Brain microvascular endothelial cell (primary cell): ENCODE measurements around the gene SIPA1L3.

ENCODE experiments used
- DNase-seq: peaks from one replicate; pipeline ENCODE4 v3.0.0-alpha.2; 2020
- H3K27ac ChIP-seq: fragments of 250-450 bp; sonication (Bioruptor Pico); 2 replicates; pipeline ENCODE4 v1.5.1; 2020; ENCODE audit warnings: mild to moderate bottlenecking, moderate library complexity
- H3K27me3 ChIP-seq: fragments of 250-450 bp; sonication (Bioruptor Pico); replicated peaks from 2 replicates; pipeline ENCODE4 v1.5.1; 2020; ENCODE audit warnings: mild to moderate bottlenecking
- H3K36me3 ChIP-seq: fragments of 250-450 bp; sonication (Bioruptor Pico); replicated peaks from 2 replicates; pipeline ENCODE4 v1.5.1; 2020; ENCODE audit warnings: mild to moderate bottlenecking
- H3K4me3 ChIP-seq: 2 replicates; pipeline ENCODE4 v1.5.1; 2011; ENCODE audit warnings: low read depth, mild to moderate bottlenecking, control low read depth, low read length, moderate library complexity
- CTCF ChIP-seq: IDR thresholded peaks from 2 replicates; pipeline ENCODE4 v1.5.1; 2011; ENCODE audit warnings: low read depth, mild to moderate bottlenecking, moderate library complexity, low read length, control low read depth, inconsistent platforms; ENCODE audit errors: missing control alignments
- in situ Hi-C: cut with HindIII; loops from 2 replicates; pipeline ENCODE4 v1.10.0; 2017; ENCODE audit warnings: low sequenced_read_pairs, low pct_ligation_motif_present

Gene SIPA1L3

GRCh38 chr19:38194061-38194701 lies 287.2 kb downstream of the SIPA1L3 start:
- in situ Hi-C loops, result no loop called here
- Histone ChIP-seq H3K27ac (no peak overlapping the region), H3K4me3 (no peak overlapping the region), H3K27me3 (no peaks in the 10 kb centered on the region), H3K36me3 (peaks cover 39% of the 10 kb centered on the region)
- no peak for TF ChIP-seq CTCF
- no peak for DNase-seq

GRCh38 chr19:38195237-38195636 lies 288.2 kb downstream of the SIPA1L3 start:
- no peak for TF ChIP-seq CTCF
- peaks cover 41% of the 10 kb centered on the region for H3K36me3 ChIP-seq
- DNase-seq, result no peak
- no peak overlapping the region for H3K4me3 ChIP-seq
- in situ Hi-C loops, result no loop called here
- H3K27ac ChIP-seq, result no peak overlapping the region
- H3K27me3 ChIP-seq, result no peaks in the 10 kb centered on the region

GRCh38 chr19:38196245-38196837 lies 289.3 kb downstream of the SIPA1L3 start:
- no peak overlapping the region for H3K4me3 ChIP-seq
- peaks cover 44% of the 10 kb centered on the region for H3K36me3 ChIP-seq
- no peaks in the 10 kb centered on the region for H3K27me3 ChIP-seq
- DNase-seq, result no peak
- no peak overlapping the region for H3K27ac ChIP-seq
- TF ChIP-seq CTCF, result no peak
- in situ Hi-C loops, result no loop called here

- H3K27me3 ChIP-seq, result no peaks in the 10 kb centered on the region
- H3K36me3 ChIP-seq, result peaks cover 47% of the 10 kb centered on the region
- no peak for TF ChIP-seq CTCF
- H3K4me3 ChIP-seq, result no peak overlapping the region
- in situ Hi-C loops, result no loop called here
- DNase-seq, result no peak
- H3K27ac ChIP-seq, result no peak overlapping the region
Measured at GRCh38 chr19:38196948-38197656, 290.1 kb downstream of the SIPA1L3 start.

- no peak overlapping the region for H3K27ac ChIP-seq
- H3K4me3 ChIP-seq, result no peak overlapping the region
- in situ Hi-C loops, result no loop called here
- H3K27me3 ChIP-seq, result no peaks in the 10 kb centered on the region
- peaks cover 49% of the 10 kb centered on the region for H3K36me3 ChIP-seq
- DNase-seq, result no peak
- TF ChIP-seq CTCF, result no peak
Measured at GRCh38 chr19:38197937-38198704, 291.1 kb downstream of the SIPA1L3 start.
